H1 (cell line): Measurements from ENCODE around the gene PPP1R1C. TPM values are rescaled to one million over a fixed set of nuclear protein-coding genes. Genes with fewer than 3 reads are reported as not detected.

Experiments used
- CTCF ChIA-PET: fragments of 300-600 bp; sonication (Branson Sonifier 250); formaldehyde crosslinking; loops from one replicate; lab custom pipeline; 2021; ENCODE audit not compliant: partially characterized antibody; lab: Charles Lee
- POLR2A ChIA-PET: fragments of 300-600 bp; sonication (Branson Sonifier 250); formaldehyde crosslinking; loops from one replicate; lab custom pipeline; 2021; ENCODE audit warnings: inconsistent platforms; ENCODE audit not compliant: partially characterized antibody; lab: Charles Lee
- DNase-seq, 2 experiments: peaks; one replicate each; pipeline versions ENCODE4 v3.0.0 to v3.0.0-alpha.2; 2010 to 2022; ENCODE audit warnings: low spot score in 2 of 2, low read depth in 1 of 2, mixed read lengths in 1 of 2
- FAIRE-seq: peaks from 2 replicates; lab custom pipeline; 2011; peaks lifted over from hg19 to GRCh38; lab: Jason Lieb, UNC
- H2AFZ ChIP-seq: 2 replicates; pipeline ENCODE4 v1.8.1; 2012; ENCODE audit warnings: low read length, inconsistent platforms
- H2AK5ac ChIP-seq: 2 replicates; pipeline ENCODE4 v1.6.1; 2013; ENCODE audit warnings: low read depth, low read length
- H2BK120ac ChIP-seq: replicated peaks from 2 replicates; pipeline ENCODE3; 2013; ENCODE audit warnings: low read depth, low read length, inconsistent platforms
- H2BK12ac ChIP-seq: 2 replicates; pipeline ENCODE4 v1.6.1; 2013; ENCODE audit warnings: low read depth, low read length
- H2BK15ac ChIP-seq: 2 replicates; pipeline ENCODE4 v1.6.1; 2013; ENCODE audit warnings: low read length
- H2BK20ac ChIP-seq: 2 replicates; pipeline ENCODE4 v1.6.1; 2013; ENCODE audit warnings: low read length
- H2BK5ac ChIP-seq: 2 replicates; pipeline ENCODE4 v1.6.1; 2013; ENCODE audit warnings: low read depth, low read length
- H3K14ac ChIP-seq: 2 replicates; pipeline ENCODE4 v1.6.1; 2013; ENCODE audit warnings: inconsistent platforms; ENCODE audit not compliant: insufficient read length
- H3K18ac ChIP-seq: 2 replicates; pipeline ENCODE4 v1.6.1; 2013; ENCODE audit warnings: low read length; ENCODE audit errors: extremely low read depth
- H3K23ac ChIP-seq: 2 replicates; pipeline ENCODE4 v1.6.1; 2013; ENCODE audit warnings: inconsistent platforms; ENCODE audit not compliant: insufficient read length
- H3K23me2 ChIP-seq: 2 replicates; pipeline ENCODE4 v1.6.1; 2013; ENCODE audit warnings: low read depth, low read length
- H3K27ac ChIP-seq: 2 replicates; pipeline ENCODE4 v1.6.1; 2011; ENCODE audit warnings: low read depth, low read length, inconsistent platforms
- H3K27me3 ChIP-seq, 4 experiments: replicated peaks in 1 of 4; 1 replicate in 1 of 4; 2 replicates in 3 of 4; pipeline versions ENCODE4 v1.6.1 to v1.8.1; 2011 to 2013; ENCODE audit warnings: low read length in 3 of 4, mild to moderate bottlenecking in 3 of 4, inconsistent platforms in 2 of 4, mixed read lengths in 2 of 4, moderate library complexity in 1 of 4; ENCODE audit not compliant: control insufficient read depth in 3 of 4, insufficient read depth in 3 of 4; ENCODE audit errors: extremely low read depth in 1 of 4
- H3K36me3 ChIP-seq, 4 experiments: 2 replicates each; pipeline versions ENCODE4 v1.6.1 to v1.8.1; 2011 to 2013; ENCODE audit warnings: mild to moderate bottlenecking in 4 of 4, low read length in 3 of 4, moderate library complexity in 2 of 4, control low read depth in 1 of 4, inconsistent platforms in 1 of 4; ENCODE audit not compliant: insufficient read depth in 4 of 4, control insufficient read depth in 2 of 4
- H3K4ac ChIP-seq: replicated peaks from 2 replicates; pipeline ENCODE3; 2013; ENCODE audit warnings: low read length, low read depth, mixed read lengths, inconsistent platforms; ENCODE audit not compliant: insufficient read length
- H3K4me1 ChIP-seq, 4 experiments: replicated peaks in 1 of 4; 1 replicate in 1 of 4; 2 replicates in 3 of 4; pipeline versions ENCODE4 v1.6.1 to v1.8.1; 2011 to 2013; ENCODE audit warnings: low read length in 3 of 4, inconsistent platforms in 2 of 4, mixed read lengths in 1 of 4; ENCODE audit not compliant: insufficient read depth in 4 of 4, control insufficient read depth in 3 of 4
- H3K4me2 ChIP-seq, 2 experiments: 2 replicates each; pipeline versions ENCODE4 v1.6.1 to v1.8.1; 2011 to 2013; ENCODE audit warnings: low read depth in 2 of 2, low read length in 2 of 2, control low read depth in 1 of 2, inconsistent platforms in 1 of 2, mild to moderate bottlenecking in 1 of 2; ENCODE audit not compliant: insufficient read depth in 1 of 2
- H3K4me3 ChIP-seq, 4 experiments: fragments of 200-600, 300-600 bp in 1 of 4; sonication (generic), shearing (Covaris generic), sonication (Bioruptor Twin) in 1 of 4; 2 replicates each; pipeline versions ENCODE4 v1.5.1 to v1.8.1; 2011 to 2016; ENCODE audit warnings: low read length in 4 of 4, low read depth in 3 of 4, control low read depth in 2 of 4, inconsistent platforms in 2 of 4, mild to moderate bottlenecking in 2 of 4, mixed read lengths in 1 of 4, moderate library complexity in 1 of 4; ENCODE audit not compliant: insufficient read depth in 2 of 4; ENCODE audit errors: extremely low read depth in 1 of 4
- H3K56ac ChIP-seq: replicated peaks from 2 replicates; pipeline ENCODE3; 2013; ENCODE audit warnings: low read depth, mild to moderate bottlenecking, mixed read lengths, low read length, inconsistent platforms; ENCODE audit not compliant: insufficient read length
- H3K79me1 ChIP-seq: 2 replicates; pipeline ENCODE4 v1.6.1; 2013; ENCODE audit warnings: low read depth, low read length, control low read depth
- H3K79me2 ChIP-seq, 2 experiments: 2 replicates each; pipeline versions ENCODE4 v1.6.1 to v1.8.1; 2012 to 2013; ENCODE audit warnings: low read length in 2 of 2, mild to moderate bottlenecking in 2 of 2, inconsistent platforms in 1 of 2; ENCODE audit not compliant: insufficient read depth in 2 of 2, control insufficient read depth in 1 of 2
- H3K9ac ChIP-seq, 4 experiments: replicated peaks in 1 of 4; 1 replicate in 1 of 4; 2 replicates in 3 of 4; pipeline versions ENCODE4 v1.6.1 to v1.8.1; 2011 to 2013; ENCODE audit warnings: low read depth in 3 of 4, low read length in 3 of 4, control low read depth in 2 of 4, mild to moderate bottlenecking in 2 of 4, moderate library complexity in 2 of 4, inconsistent platforms in 1 of 4; ENCODE audit errors: extremely low read depth in 1 of 4
- H3K9me3 ChIP-seq, 2 experiments: 2 replicates each; pipeline versions ENCODE4 v1.6.1 to v1.8.1; 2012 to 2013; ENCODE audit warnings: mild to moderate bottlenecking in 2 of 2, moderate library complexity in 2 of 2, control low read depth in 1 of 2, inconsistent platforms in 1 of 2, low read depth in 1 of 2, low read length in 1 of 2, mixed read lengths in 1 of 2; ENCODE audit not compliant: insufficient read depth in 2 of 2
- H4K20me1 ChIP-seq, 2 experiments: replicated peaks in 1 of 2; 2 replicates each; pipeline versions ENCODE3 to v1.8.1; 2011 to 2013; ENCODE audit warnings: inconsistent platforms in 2 of 2, low read length in 2 of 2, mild to moderate bottlenecking in 1 of 2; ENCODE audit not compliant: insufficient read depth in 2 of 2, control insufficient read depth in 1 of 2
- H4K5ac ChIP-seq: 2 replicates; pipeline ENCODE4 v1.6.1; 2013; ENCODE audit warnings: low read length, low read depth, mixed read lengths, inconsistent platforms; ENCODE audit not compliant: insufficient read length
- H4K8ac ChIP-seq: 2 replicates; pipeline ENCODE4 v1.8.0; 2013; ENCODE audit warnings: mild to moderate bottlenecking, moderate library complexity, low read length, inconsistent platforms; ENCODE audit not compliant: insufficient read depth; ENCODE audit errors: extremely low read depth
- H4K91ac ChIP-seq: replicated peaks from 2 replicates; pipeline ENCODE3; 2013; ENCODE audit warnings: low read length, mixed read lengths, inconsistent platforms; ENCODE audit not compliant: insufficient read length
- BACH1 ChIP-seq: IDR thresholded peaks from 2 replicates; pipeline ENCODE4 v1.6.1; 2012; ENCODE audit warnings: low read length, improper control_type of control experiment
- SP2 ChIP-seq: IDR thresholded peaks from 2 replicates; pipeline ENCODE4 v1.6.1; 2012; ENCODE audit warnings: mild to moderate bottlenecking, low read length, inconsistent platforms
- WGBS, 2 experiments: shearing (Covaris generic) in 1 of 2; methylation state at CpG; one replicate each; pipeline versions ENCODE4 v1.1.6 to v1.1.7; 2013 to 2015; ENCODE audit warnings: low lambda C conversion rate in 2 of 2, mixed read lengths in 2 of 2, inconsistent platforms in 1 of 2, low coverage in 1 of 2, missing lambda C conversion rate in 1 of 2; ENCODE audit not compliant: insufficient replicate concordance in 2 of 2, insufficient coverage in 1 of 2, insufficient read length in 1 of 2; ENCODE audit errors: extremely low coverage in 1 of 2, missing lambda C conversion rate in 1 of 2; 5-methylcytosine and 5-hydroxymethylcytosine counted together
- polyA plus RNA-seq, 7 experiments: library from polyadenylated mRNA; depleted of rRNA in 3 of 7; stranded (reverse) in 5 of 7; unstranded in 2 of 7; fragments of >200 nt in 5 of 7; fragments of 200-250 nt in 2 of 7; gene quantifications; 1 replicate in 5 of 7; 2 replicates in 1 of 7; 4 replicates in 1 of 7; pipeline versions ENCODE4 v1.2.1 to v1.2.3, GENCODE V29; 2011 to 2013; ENCODE audit warnings: missing spikeins in 2 of 7, mixed read lengths in 2 of 7
- total RNA-seq: library from RNA; stranded (reverse); fragmentation: NEBNext Ultra II Directional; extraction: Animal tissue kit (Norgen Biotek cat#: 25700); gene quantifications from 2 replicates; pipeline ENCODE4 v1.2.1, GENCODE V29; 2021

The PPP1R1C gene
- total and polyA plus RNA-seq, 2 of the 8 experiments (the other 6 are each of a cell fraction or from before 2014, with no cell fraction given) = 1.3 to 5.3 TPM

DNA sequence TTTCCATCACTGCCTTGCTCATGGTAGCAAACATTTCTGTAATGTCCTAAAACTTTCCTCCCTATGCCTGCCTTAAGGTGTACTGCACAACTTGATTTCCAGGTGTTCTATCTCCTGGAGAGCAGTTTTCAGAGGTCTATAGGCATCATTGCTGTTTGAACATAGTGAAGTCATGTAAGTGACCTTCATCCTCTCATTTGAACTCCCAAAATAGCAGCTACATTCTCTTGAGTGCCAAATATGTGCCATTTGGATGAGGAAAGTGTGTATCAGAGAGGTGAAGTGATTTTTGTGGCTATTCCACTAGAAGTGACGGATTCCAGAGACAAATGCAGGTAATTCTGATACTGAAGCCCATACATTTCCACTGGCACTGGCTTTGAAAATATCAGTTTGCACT lies 3.4 kb downstream of the PPP1R1C start:
- H2BK20ac ChIP-seq = no peak overlapping the region
- 100% methylated on average over 1 of the region's 1 CpG; no CpG with 5 or more reads in 1 of the 2 experiments for WGBS, 2 experiments
- no peaks in the 10 kb centered on the region for H3K79me2 ChIP-seq
- H4K5ac ChIP-seq = no peak overlapping the region
- no peak overlapping the region for H2BK15ac ChIP-seq
- H3K27me3 ChIP-seq = no peaks in the 10 kb centered on the region
- no peak overlapping the region for H2BK5ac ChIP-seq
- no peak overlapping the region for H3K14ac ChIP-seq
- no peak overlapping the region for H3K56ac ChIP-seq
- H3K4me3 ChIP-seq = no peak overlapping the region
- DNase-seq (no peak), FAIRE-seq (no peak)
- no peaks in the 10 kb centered on the region for H3K23me2 ChIP-seq
- no peaks in the 10 kb centered on the region for H3K36me3 ChIP-seq
- no peak overlapping the region for H2BK120ac ChIP-seq
- no peak overlapping the region for H4K91ac ChIP-seq
- H3K23ac ChIP-seq = no peak overlapping the region
- H3K4ac ChIP-seq = no peak overlapping the region
- POLR2A ChIA-PET = no interaction called here
- H3K9ac ChIP-seq = no peak overlapping the region
- CTCF ChIA-PET = interaction anchor here (0.7 kb wide), 1 partner anchor 34 kb away, joined by 3 read pairs; no protein-coding TSS in a partner anchor
- H2AFZ ChIP-seq = no peak overlapping the region
- H4K20me1 ChIP-seq = no peaks in the 10 kb centered on the region
- H3K18ac ChIP-seq = no peak overlapping the region
- H2BK12ac ChIP-seq = no peak overlapping the region
- H4K8ac ChIP-seq = no peak overlapping the region
- TF ChIP-seq BACH1 (no peak), SP2 (no peak)
- no peaks in the 10 kb centered on the region for H3K9me3 ChIP-seq
- H3K79me1 ChIP-seq = no peaks in the 10 kb centered on the region
- H2AK5ac ChIP-seq = no peak overlapping the region
- no peak overlapping the region for H3K27ac ChIP-seq
- no peak overlapping the region for H3K4me2 ChIP-seq
- H3K4me1 ChIP-seq = no peaks in the 10 kb centered on the region
